Nephron (organoid): ENCODE results near the gene AIFM2.
"Not testable (repeated sequence)": the region's sequence is repeated elsewhere in the genome, so short reads cannot be mapped to it uniquely, and the experiment has no call there.

Experiments
- H3K27ac Mint-ChIP-seq, 3 experiments: 2 replicates each; pipeline ENCODE4 v1.8.0; 2020; ENCODE audit warnings: mixed read lengths in 3 of 3, mild to moderate bottlenecking in 2 of 3, moderate library complexity in 1 of 3
- H3K27me3 Mint-ChIP-seq: 2 replicates; pipeline ENCODE4 v1.8.0; 2021; ENCODE audit warnings: low read depth, mild to moderate bottlenecking, moderate library complexity, mixed read lengths
- H3K36me3 Mint-ChIP-seq: 2 replicates; pipeline ENCODE4 v1.8.0; 2020; ENCODE audit warnings: low read depth, mixed read lengths
- H3K4me1 Mint-ChIP-seq: 2 replicates; pipeline ENCODE4 v1.8.0; 2020; ENCODE audit warnings: mixed read lengths
- H3K4me3 Mint-ChIP-seq, 3 experiments: 2 replicates each; pipeline ENCODE4 v1.8.0; 2020; ENCODE audit warnings: mild to moderate bottlenecking in 3 of 3, mixed read lengths in 3 of 3, moderate library complexity in 2 of 3
- H3K9me3 Mint-ChIP-seq: 2 replicates; pipeline ENCODE4 v1.8.0; 2020; ENCODE audit warnings: mixed read lengths
- TF ChIP-seq, protein P1 (sequence below), 3 experiments: fragments of 200-600 bp; sonication (generic); IDR thresholded peaks; one replicate each; pipeline ENCODE4 v1.5.0; 2021; ENCODE audit warnings: antibody characterized with exemption in 3 of 3; ENCODE audit not compliant: unreplicated experiment in 3 of 3

Gene AIFM2

DNA sequence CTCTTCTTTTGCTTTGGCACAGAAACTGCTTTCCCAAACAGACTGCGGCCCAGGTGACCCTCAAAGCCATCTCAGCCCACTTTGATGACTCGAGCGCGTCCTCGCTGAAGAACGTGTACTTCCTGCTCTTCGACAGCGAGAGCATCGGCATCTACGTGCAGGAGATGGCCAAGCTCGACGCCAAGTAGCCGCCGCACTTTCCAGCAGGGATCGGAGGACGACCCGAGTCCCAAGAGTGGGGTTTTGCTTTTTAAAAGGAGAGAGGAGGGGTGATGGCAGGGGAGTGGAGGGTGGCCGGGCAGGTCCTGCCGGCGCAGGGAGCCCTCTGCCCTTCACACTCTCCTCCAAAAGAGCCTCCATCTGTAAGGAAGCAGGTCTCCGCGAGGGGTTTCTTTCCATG lies 21.1 kb downstream of the AIFM2 start:
- Mint-ChIP-seq H3K27ac (no peak overlapping the region), H3K4me3 (no peak overlapping the region), H3K9me3 (no peaks in the 10 kb centered on the region), H3K4me1 (no peaks in the 10 kb centered on the region), H3K36me3 (peaks cover 47% of the 10 kb centered on the region), H3K27me3 (no peaks in the 10 kb centered on the region)
- TF ChIP-seq, protein P1, sequence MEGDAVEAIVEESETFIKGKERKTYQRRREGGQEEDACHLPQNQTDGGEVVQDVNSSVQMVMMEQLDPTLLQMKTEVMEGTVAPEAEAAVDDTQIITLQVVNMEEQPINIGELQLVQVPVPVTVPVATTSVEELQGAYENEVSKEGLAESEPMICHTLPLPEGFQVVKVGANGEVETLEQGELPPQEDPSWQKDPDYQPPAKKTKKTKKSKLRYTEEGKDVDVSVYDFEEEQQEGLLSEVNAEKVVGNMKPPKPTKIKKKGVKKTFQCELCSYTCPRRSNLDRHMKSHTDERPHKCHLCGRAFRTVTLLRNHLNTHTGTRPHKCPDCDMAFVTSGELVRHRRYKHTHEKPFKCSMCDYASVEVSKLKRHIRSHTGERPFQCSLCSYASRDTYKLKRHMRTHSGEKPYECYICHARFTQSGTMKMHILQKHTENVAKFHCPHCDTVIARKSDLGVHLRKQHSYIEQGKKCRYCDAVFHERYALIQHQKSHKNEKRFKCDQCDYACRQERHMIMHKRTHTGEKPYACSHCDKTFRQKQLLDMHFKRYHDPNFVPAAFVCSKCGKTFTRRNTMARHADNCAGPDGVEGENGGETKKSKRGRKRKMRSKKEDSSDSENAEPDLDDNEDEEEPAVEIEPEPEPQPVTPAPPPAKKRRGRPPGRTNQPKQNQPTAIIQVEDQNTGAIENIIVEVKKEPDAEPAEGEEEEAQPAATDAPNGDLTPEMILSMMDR (IDR thresholded peaks at IDR 0.05; ENCODE audit: unreplicated experiment in 3 of 3), result no peak

DNA sequence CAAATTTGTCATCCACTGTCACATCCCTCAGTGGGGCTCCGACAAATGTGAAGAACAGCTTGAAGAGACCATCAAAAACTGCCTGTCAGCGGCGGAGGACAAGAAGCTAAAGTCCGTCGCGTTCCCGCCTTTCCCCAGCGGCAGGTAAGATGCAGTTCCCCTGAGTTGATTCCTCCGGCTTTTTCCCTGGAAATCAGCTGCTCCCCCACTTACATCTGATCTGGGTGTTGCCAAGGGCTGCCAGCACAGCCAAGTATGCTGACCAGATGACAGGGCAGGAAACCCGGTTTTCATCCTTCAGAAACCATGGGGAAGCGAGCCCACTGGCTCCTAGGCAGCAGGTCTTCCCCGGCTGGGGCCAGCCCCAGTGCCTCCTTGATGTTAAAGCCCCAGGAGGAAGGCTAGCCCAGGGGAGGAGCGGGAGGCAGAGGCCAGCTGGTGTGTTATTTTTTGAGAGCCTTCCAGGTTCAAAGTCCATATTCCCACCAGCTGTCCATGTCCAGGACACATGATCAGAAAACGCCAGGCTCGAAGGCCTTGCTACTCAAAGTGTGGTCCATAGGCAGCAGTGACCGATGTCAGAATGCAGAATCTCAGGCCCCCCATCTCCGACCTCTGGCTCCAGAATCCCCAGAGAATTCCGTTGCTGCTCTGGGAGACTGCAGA lies 23.4 kb downstream of the AIFM2 start:
- Mint-ChIP-seq H3K4me1 (peaks cover 11% of the 10 kb centered on the region), H3K9me3 (no peaks in the 10 kb centered on the region), H3K27me3 (no peaks in the 10 kb centered on the region), H3K36me3 (peaks cover 62% of the 10 kb centered on the region), H3K4me3 (no peak overlapping the region), H3K27ac (no peak overlapping the region)
- TF ChIP-seq, protein P1 (IDR thresholded peaks at IDR 0.05; ENCODE audit: unreplicated experiment in 3 of 3), result no peak

DNA sequence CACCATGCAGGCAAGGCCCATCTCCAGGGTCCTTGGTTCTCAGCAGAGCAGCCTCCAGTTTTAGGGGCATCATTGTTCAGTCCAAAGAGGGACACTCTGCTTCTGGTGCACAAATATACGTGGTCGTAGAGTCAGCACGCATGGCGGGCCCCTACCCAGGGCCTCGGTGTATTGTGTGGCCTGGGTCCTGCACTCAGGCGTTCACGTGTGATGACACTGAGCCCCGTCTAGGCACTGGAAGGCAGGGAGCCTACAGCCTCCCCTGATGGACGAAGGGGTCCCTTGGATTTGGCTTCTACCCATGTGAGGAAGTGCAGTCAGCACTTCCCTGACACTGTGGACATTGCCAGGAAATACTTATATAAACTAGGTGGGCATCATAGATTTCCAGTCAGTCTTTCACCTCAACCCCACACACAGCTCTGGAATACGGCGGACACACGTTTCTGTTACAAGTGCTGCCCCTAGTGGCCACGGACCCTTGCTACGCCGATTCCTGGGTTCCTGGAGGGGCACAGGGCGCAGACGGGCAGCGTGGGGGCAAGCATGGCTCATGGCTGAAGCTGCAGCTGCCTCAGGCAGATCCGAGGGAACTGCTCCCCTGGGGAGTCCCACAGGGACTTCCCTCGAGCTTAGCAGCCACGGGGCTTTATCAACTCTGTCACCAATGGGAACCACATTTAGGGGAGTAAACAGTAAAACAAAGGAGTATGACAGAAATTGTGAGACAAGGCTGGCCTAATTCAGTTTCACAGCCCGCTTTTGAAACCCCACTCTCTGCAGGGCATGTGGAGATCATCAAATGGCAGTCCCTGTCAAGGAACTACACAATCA lies 25.4 kb downstream of the AIFM2 start:
- peaks cover 11% of the 10 kb centered on the region for H3K4me1 Mint-ChIP-seq
- H3K4me3 Mint-ChIP-seq, result no peak overlapping the region
- H3K9me3 Mint-ChIP-seq, result no peaks in the 10 kb centered on the region
- H3K27ac Mint-ChIP-seq, result no peak overlapping the region
- TF ChIP-seq, protein P1 (IDR thresholded peaks at IDR 0.05; ENCODE audit: unreplicated experiment in 3 of 3), result peak; percentile 43 to 51 (median 48)
- H3K27me3 Mint-ChIP-seq, result no peaks in the 10 kb centered on the region
- H3K36me3 Mint-ChIP-seq, result peaks cover 68% of the 10 kb centered on the region

DNA sequence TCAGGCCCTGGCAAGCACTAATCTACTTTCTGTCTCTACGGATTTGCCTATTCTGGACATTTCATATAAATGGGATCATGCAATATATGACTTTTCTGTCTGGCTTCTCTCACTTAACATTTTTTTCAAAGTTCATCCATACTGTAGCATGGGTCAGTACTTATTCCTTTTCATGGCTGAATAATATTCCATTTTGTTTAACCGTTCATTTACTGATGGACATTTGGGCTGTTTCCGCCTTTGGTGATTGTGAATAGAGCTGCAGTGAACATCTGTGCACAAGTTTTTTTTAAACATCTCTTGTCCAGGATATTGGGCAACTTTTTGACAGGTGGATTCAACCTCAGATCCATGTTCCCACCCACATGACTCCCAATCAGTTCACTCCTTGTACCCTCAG lies 31.0 kb downstream of the AIFM2 start:
- TF ChIP-seq, protein P1 (IDR thresholded peaks at IDR 0.05; ENCODE audit: unreplicated experiment in 3 of 3), result no peak
- Mint-ChIP-seq H3K4me1 (peaks cover 11% of the 10 kb centered on the region), H3K36me3 (peaks cover 83% of the 10 kb centered on the region), H3K9me3 (no peaks in the 10 kb centered on the region), H3K27me3 (no peaks in the 10 kb centered on the region), H3K4me3 (no peak overlapping the region), H3K27ac (no peak overlapping the region)

DNA sequence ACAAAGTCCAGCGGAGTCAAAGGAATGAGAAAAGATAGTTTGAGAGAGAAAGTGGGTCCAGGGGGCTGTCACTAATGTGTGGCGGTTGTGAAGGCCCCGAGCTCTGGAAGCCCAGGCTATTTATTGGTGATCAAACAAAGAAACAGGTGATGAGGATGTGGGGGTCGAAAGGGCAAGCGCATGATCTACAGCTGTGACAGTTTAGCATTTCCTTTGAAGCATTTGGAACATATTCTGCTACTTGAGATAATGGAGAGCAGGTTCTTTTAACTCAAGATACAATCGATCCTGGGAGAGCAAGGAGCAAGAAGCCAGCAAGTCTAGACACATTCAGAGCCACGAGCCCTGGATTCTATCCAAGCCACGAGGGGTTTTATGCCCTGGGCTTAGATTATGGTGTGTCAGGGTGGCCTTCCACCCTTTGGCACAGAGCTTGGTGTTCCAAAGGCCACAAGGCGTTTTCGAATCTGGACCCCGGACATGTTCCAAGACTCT lies 31.5 kb downstream of the AIFM2 start:
- H3K4me1 Mint-ChIP-seq, result peaks cover 15% of the 10 kb centered on the region
- not testable (repeated sequence) for H3K27ac Mint-ChIP-seq, H3K4me3 Mint-ChIP-seq, H3K27me3 Mint-ChIP-seq, H3K9me3 Mint-ChIP-seq
- peaks cover 87% of the 10 kb centered on the region for H3K36me3 Mint-ChIP-seq

DNA sequence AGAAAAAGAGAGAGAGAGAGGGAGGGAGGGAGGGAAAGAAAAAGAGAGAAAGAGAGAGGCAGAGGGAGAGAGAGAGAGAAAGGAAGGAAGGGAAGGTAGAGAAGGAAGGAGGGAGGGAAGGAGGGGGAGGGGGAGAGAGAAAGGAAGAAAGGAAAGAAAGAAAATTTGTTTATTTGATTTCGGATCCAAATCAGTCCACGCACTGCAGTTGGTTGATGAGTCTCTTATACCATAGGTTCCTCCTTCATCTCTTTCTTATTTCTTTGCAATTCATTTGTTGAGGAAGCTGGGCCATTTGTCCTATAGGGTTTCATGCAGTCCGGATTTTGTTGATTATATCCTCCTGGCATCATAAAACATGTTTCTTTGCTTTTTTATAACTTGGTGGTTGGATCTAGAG lies 34.4 kb downstream of the AIFM2 start:
- no peak overlapping the region for H3K4me3 Mint-ChIP-seq
- no peaks in the 10 kb centered on the region for H3K9me3 Mint-ChIP-seq
- peaks cover 5% of the 10 kb centered on the region for H3K4me1 Mint-ChIP-seq
- H3K27me3 Mint-ChIP-seq, result no peaks in the 10 kb centered on the region
- peaks cover 89% of the 10 kb centered on the region for H3K36me3 Mint-ChIP-seq
- TF ChIP-seq, protein P1 (IDR thresholded peaks at IDR 0.05; ENCODE audit: unreplicated experiment in 3 of 3), result no peak
- no peak overlapping the region for H3K27ac Mint-ChIP-seq
